ENCODE data around the gene RNH1.

RNH1 gene

GRCh38 chr11:499201-500076 is 7.6 kb downstream of the RNH1 start:
- no peak for DNase-seq (ENCODE audit: low read depth in 2 of 2)

- DNase-seq (ENCODE audit: low read depth in 2 of 2): no peak
Observed at GRCh38 chr11:498297-499181, 8.5 kb downstream of the RNH1 start.

- DNase-seq (ENCODE audit: low read depth in 2 of 2): no peak
Observed at GRCh38 chr11:497565-498296, 9.3 kb downstream of the RNH1 start.

GRCh38 chr11:496834-497564 is 10.0 kb downstream of the RNH1 start:
- no peak for DNase-seq (ENCODE audit: low read depth in 2 of 2)

GRCh38 chr11:495537-495931 is 11.5 kb downstream of the RNH1 start:
- no peak for DNase-seq (ENCODE audit: low read depth in 2 of 2)

GRCh38 chr11:494761-495536 is 12.1 kb downstream of the RNH1 start:
- DNase-seq (ENCODE audit: low read depth in 2 of 2): no peak

GRCh38 chr11:492427-493226 is 14.4 kb downstream of the RNH1 start:
- no peak for DNase-seq (ENCODE audit: low read depth in 2 of 2)

GRCh38 chr11:491358-491757 is 15.7 kb downstream of the RNH1 start:
- DNase-seq (ENCODE audit: low read depth in 2 of 2): no peak

- no peak for DNase-seq (ENCODE audit: low read depth in 2 of 2)
Observed at GRCh38 chr11:490930-491260, 16.1 kb downstream of the RNH1 start.

GRCh38 chr11:490186-490929 is 16.7 kb downstream of the RNH1 start:
- no peak for DNase-seq (ENCODE audit: low read depth in 2 of 2)

GRCh38 chr11:489610-490185 is 17.3 kb downstream of the RNH1 start:
- no peak for DNase-seq (ENCODE audit: low read depth in 2 of 2)

GRCh38 chr11:488992-489391 is 18.1 kb downstream of the RNH1 start:
- DNase-seq (ENCODE audit: low read depth in 2 of 2): no peak

- no peak for DNase-seq (ENCODE audit: low read depth in 2 of 2)
Observed at GRCh38 chr11:488579-488978, 18.5 kb downstream of the RNH1 start.

- no peak for DNase-seq (ENCODE audit: low read depth in 2 of 2)
Observed at GRCh38 chr11:488062-488461, 19.0 kb downstream of the RNH1 start.

GRCh38 chr11:487571-488021 is 19.4 kb downstream of the RNH1 start:
- DNase-seq (ENCODE audit: low read depth in 2 of 2): no peak

- DNase-seq (ENCODE audit: low read depth in 2 of 2): no peak
Observed at GRCh38 chr11:486189-486588, 20.9 kb downstream of the RNH1 start.

GRCh38 chr11:484616-485015 is 22.4 kb downstream of the RNH1 start:
- DNase-seq (ENCODE audit: low read depth in 2 of 2): no peak

GRCh38 chr11:479311-479710 is 27.7 kb downstream of the RNH1 start:
- no peak for DNase-seq (ENCODE audit: low read depth in 2 of 2)
